Measurements from ENCODE around the gene GAGE10.

GAGE10 gene, protein sequence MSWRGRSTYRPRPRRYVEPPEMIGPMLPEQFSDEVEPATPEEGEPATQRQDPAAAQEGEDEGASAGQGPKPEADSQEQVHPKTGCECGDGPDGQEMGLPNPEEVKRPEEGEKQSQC

GRCh38 chrX:49303346-49303745, at the start of gene GAGE10:
Gene GAGE10, plus strand, starts transcription at chrX:49303646. Its CDS starts 1,214 bp downstream, at chrX:49304860.
- TF ChIP-seq, protein P1, sequence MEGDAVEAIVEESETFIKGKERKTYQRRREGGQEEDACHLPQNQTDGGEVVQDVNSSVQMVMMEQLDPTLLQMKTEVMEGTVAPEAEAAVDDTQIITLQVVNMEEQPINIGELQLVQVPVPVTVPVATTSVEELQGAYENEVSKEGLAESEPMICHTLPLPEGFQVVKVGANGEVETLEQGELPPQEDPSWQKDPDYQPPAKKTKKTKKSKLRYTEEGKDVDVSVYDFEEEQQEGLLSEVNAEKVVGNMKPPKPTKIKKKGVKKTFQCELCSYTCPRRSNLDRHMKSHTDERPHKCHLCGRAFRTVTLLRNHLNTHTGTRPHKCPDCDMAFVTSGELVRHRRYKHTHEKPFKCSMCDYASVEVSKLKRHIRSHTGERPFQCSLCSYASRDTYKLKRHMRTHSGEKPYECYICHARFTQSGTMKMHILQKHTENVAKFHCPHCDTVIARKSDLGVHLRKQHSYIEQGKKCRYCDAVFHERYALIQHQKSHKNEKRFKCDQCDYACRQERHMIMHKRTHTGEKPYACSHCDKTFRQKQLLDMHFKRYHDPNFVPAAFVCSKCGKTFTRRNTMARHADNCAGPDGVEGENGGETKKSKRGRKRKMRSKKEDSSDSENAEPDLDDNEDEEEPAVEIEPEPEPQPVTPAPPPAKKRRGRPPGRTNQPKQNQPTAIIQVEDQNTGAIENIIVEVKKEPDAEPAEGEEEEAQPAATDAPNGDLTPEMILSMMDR (conservative IDR thresholded peaks at IDR 0.05), result no peak
- no peak within 1 kb of the TSS for H3K27ac ChIP-seq

DNA sequence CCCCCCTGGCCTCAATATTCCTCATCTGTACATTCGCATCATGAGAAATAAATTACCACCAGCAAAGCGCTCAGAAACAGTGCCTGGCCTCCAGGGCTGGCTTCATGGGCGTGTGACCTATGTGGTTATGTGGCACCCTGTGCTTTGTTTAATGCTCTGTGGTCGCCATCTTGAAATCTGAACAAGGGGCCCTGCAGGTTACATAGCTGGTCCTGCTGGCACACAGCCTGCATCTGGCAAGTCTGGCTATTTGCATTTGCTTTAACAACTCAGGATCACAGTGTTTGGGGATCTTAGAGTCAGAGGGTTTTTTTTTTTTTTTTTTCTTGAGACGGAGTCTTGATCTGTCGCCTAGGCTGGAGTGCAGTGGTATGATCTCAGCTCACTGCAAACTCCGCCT, 48.8 kb upstream of the GAGE10 start:
- H3K27ac ChIP-seq, result no peak overlapping the region
- TF ChIP-seq, protein P1 (conservative IDR thresholded peaks at IDR 0.05), result no peak

- no peak overlapping the region for H3K27ac ChIP-seq
- TF ChIP-seq, protein P1 (conservative IDR thresholded peaks at IDR 0.05), result no peak
Measured at GRCh38 chrX:49256268-49256995, 47.0 kb upstream of the GAGE10 start.

DNA sequence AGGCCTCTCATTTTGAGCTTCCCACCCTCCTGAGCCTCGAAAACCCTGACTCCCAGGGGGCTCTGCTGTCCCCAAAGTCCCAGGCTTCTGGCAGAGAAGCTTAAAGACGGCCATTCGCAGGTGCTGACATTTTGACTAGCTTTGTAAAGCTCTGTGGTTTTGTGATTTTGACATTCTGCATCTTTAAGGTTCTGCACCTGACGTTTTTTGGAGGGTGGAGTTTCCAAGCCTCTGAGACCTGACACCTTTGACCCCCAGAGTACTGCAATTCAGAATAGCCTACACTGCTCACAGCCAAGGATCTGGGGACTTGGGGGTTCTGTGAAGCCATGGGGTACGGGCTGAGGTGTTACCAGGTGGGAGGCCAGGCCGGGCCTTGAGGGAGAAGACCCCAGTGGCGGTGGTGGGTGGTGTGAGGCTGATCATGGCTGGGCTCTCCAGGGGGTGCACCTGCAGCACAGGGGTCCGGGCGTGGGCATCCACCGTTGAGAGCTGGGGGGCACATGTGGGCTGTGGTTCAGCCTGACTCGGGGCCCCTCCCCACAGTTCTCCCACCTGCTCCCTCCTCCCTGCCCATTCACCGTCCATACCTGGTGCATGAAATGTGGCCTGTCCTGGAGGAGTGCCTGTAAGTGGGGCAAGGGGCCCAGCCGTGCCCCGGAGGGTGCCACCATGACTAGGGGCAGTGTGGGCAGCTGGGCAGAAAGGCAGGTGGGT, 46.2 kb upstream of the GAGE10 start:
- no peak overlapping the region for H3K27ac ChIP-seq
- TF ChIP-seq, protein P1 (conservative IDR thresholded peaks at IDR 0.05), result no peak

GRCh38 chrX:49257846-49258748, 45.3 kb upstream of the GAGE10 start:
- TF ChIP-seq, protein P1 (conservative IDR thresholded peaks at IDR 0.05), result no peak
- no peak overlapping the region for H3K27ac ChIP-seq

GRCh38 chrX:49258749-49259124, 44.7 kb upstream of the GAGE10 start:
- TF ChIP-seq, protein P1 (conservative IDR thresholded peaks at IDR 0.05), result no peak

More at GRCh38 chrX:49258749-49259124, 44.7 kb upstream of the GAGE10 start:
- H3K27ac ChIP-seq, result no peak overlapping the region
